Astrocyte (in vitro differentiated cells and primary cell): ENCODE measurements around the gene FAIM. TPM values are rescaled to one million over a fixed set of nuclear protein-coding genes. Genes with fewer than 3 reads are reported as not detected.

ENCODE experiments used
- DNase-seq: peaks from one replicate; pipeline ENCODE4 v3.0.0-alpha.2; 2010; ENCODE audit warnings: low read depth
- FAIRE-seq: peaks from 2 replicates; lab custom pipeline; 2011; peaks lifted over from hg19 to GRCh38; lab: Jason Lieb, UNC
- H2AFZ ChIP-seq: 2 replicates; pipeline ENCODE4 v1.6.0; 2012; ENCODE audit warnings: low read depth, low read length, inconsistent platforms
- H3K27ac ChIP-seq: 2 replicates; pipeline ENCODE4 v1.5.1; 2011; ENCODE audit warnings: low read depth, low read length, inconsistent platforms
- H3K27me3 ChIP-seq: 2 replicates; pipeline ENCODE4 v1.6.0; 2011; ENCODE audit warnings: low read length, inconsistent platforms; ENCODE audit not compliant: insufficient read depth
- H3K36me3 ChIP-seq: 2 replicates; pipeline ENCODE4 v1.5.1; 2011; ENCODE audit warnings: low read length, inconsistent platforms; ENCODE audit not compliant: insufficient read depth
- H3K4me1 ChIP-seq: 2 replicates; pipeline ENCODE4 v1.5.1; 2011; ENCODE audit warnings: low read length, inconsistent platforms; ENCODE audit not compliant: insufficient read depth
- H3K4me2 ChIP-seq: 2 replicates; pipeline ENCODE4 v1.6.0; 2012; ENCODE audit warnings: low read length, inconsistent platforms
- H3K4me3 ChIP-seq: 2 replicates; pipeline ENCODE4 v1.5.1; 2011; ENCODE audit warnings: low read depth, mild to moderate bottlenecking, low read length, inconsistent platforms; ENCODE audit not compliant: insufficient read depth
- H3K79me2 ChIP-seq: 2 replicates; pipeline ENCODE4 v1.6.0; 2012; ENCODE audit warnings: mild to moderate bottlenecking, low read length, inconsistent platforms; ENCODE audit not compliant: insufficient read depth
- H3K9ac ChIP-seq: 2 replicates; pipeline ENCODE4 v1.6.0; 2012; ENCODE audit warnings: mild to moderate bottlenecking, low read length, inconsistent platforms
- H3K9me3 ChIP-seq: 2 replicates; pipeline ENCODE4 v1.5.1; 2012; ENCODE audit warnings: low read depth, mild to moderate bottlenecking, low read length, inconsistent platforms; ENCODE audit not compliant: insufficient read depth
- H4K20me1 ChIP-seq: 2 replicates; pipeline ENCODE4 v1.6.0; 2012; ENCODE audit warnings: low read length, inconsistent platforms; ENCODE audit not compliant: insufficient read depth
- H3K27ac Mint-ChIP-seq: one replicate; pipeline ENCODE4 v1.8.0; 2021; ENCODE audit warnings: mild to moderate bottlenecking, mixed read lengths; ENCODE audit not compliant: unreplicated experiment
- H3K27me3 Mint-ChIP-seq: one replicate; pipeline ENCODE4 v1.8.0; 2021; ENCODE audit warnings: low read depth, mixed read lengths; ENCODE audit not compliant: unreplicated experiment
- H3K36me3 Mint-ChIP-seq: one replicate; pipeline ENCODE4 v1.8.0; 2021; ENCODE audit warnings: low read depth, mixed read lengths; ENCODE audit not compliant: unreplicated experiment
- H3K4me1 Mint-ChIP-seq: one replicate; pipeline ENCODE4 v1.8.0; 2021; ENCODE audit warnings: low read depth, mixed read lengths; ENCODE audit not compliant: unreplicated experiment
- H3K4me3 Mint-ChIP-seq: one replicate; pipeline ENCODE4 v1.8.0; 2021; ENCODE audit warnings: mild to moderate bottlenecking, moderate library complexity, mixed read lengths; ENCODE audit not compliant: unreplicated experiment
- H3K9me3 Mint-ChIP-seq: one replicate; pipeline ENCODE4 v1.8.0; 2021; ENCODE audit warnings: mild to moderate bottlenecking, mixed read lengths; ENCODE audit not compliant: unreplicated experiment
- EZH2 ChIP-seq: IDR thresholded peaks from 2 replicates; pipeline ENCODE4 v1.6.1; 2012; ENCODE audit warnings: mild to moderate bottlenecking, low read length, inconsistent platforms; ENCODE audit not compliant: insufficient read depth
- total RNA-seq: library from RNA; stranded (reverse); gene quantifications from 2 replicates; pipeline ENCODE4 v1.2.1, GENCODE V29; 2021
- TF ChIP-seq, protein P1 (sequence below): IDR thresholded peaks from 2 replicates; pipeline ENCODE4 v1.5.1; 2011; ENCODE audit warnings: low read depth, mild to moderate bottlenecking, inconsistent platforms, low read length, moderate library complexity; ENCODE audit not compliant: insufficient read depth

The FAIM gene
- total RNA-seq, 1 donor from 2014 or later: 8.3 TPM

DNA sequence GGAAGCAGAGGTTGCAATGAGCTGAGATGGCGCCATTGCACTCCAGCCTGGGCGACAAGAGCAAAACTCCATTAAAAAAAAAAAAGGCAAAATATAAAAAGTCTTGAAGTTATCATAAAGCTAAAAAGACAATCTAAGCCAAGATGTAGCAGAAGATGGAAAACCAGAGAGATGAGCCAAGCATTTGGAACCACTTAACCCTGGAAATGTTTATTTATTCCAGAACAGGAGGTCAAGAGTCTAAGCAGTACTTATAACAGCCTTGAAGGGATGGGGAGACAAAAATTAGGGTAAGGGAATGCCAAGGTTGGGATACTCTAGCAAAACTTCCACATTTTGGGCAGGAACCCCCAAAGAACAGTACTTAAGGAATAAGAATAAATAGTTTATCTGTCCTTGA, 30.1 kb downstream of the FAIM start:
- Mint-ChIP-seq H3K9me3 (peaks cover 7% of the 10 kb centered on the region), H3K4me3 (no peak overlapping the region), H3K36me3 (peaks cover 14% of the 10 kb centered on the region), H3K27me3 (no peaks in the 10 kb centered on the region), H3K27ac (no peak overlapping the region), H3K4me1 (peaks cover 2% of the 10 kb centered on the region)
- no peak for TF ChIP-seq EZH2
- TF ChIP-seq, protein P1, sequence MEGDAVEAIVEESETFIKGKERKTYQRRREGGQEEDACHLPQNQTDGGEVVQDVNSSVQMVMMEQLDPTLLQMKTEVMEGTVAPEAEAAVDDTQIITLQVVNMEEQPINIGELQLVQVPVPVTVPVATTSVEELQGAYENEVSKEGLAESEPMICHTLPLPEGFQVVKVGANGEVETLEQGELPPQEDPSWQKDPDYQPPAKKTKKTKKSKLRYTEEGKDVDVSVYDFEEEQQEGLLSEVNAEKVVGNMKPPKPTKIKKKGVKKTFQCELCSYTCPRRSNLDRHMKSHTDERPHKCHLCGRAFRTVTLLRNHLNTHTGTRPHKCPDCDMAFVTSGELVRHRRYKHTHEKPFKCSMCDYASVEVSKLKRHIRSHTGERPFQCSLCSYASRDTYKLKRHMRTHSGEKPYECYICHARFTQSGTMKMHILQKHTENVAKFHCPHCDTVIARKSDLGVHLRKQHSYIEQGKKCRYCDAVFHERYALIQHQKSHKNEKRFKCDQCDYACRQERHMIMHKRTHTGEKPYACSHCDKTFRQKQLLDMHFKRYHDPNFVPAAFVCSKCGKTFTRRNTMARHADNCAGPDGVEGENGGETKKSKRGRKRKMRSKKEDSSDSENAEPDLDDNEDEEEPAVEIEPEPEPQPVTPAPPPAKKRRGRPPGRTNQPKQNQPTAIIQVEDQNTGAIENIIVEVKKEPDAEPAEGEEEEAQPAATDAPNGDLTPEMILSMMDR: no peak
- H3K79me2 ChIP-seq: no peaks in the 10 kb centered on the region
- no peaks in the 10 kb centered on the region for H3K27me3 ChIP-seq
- no peak overlapping the region for H2AFZ ChIP-seq
- H3K9ac ChIP-seq: no peak overlapping the region
- H3K4me2 ChIP-seq: no peak overlapping the region
- no peak overlapping the region for H3K27ac ChIP-seq
- H3K4me1 ChIP-seq: no peaks in the 10 kb centered on the region
- FAIRE-seq (no peak), DNase-seq (no peak)
- no peaks in the 10 kb centered on the region for H3K36me3 ChIP-seq
- H3K4me3 ChIP-seq: no peak overlapping the region
- no peaks in the 10 kb centered on the region for H3K9me3 ChIP-seq
- H4K20me1 ChIP-seq: no peaks in the 10 kb centered on the region

DNA sequence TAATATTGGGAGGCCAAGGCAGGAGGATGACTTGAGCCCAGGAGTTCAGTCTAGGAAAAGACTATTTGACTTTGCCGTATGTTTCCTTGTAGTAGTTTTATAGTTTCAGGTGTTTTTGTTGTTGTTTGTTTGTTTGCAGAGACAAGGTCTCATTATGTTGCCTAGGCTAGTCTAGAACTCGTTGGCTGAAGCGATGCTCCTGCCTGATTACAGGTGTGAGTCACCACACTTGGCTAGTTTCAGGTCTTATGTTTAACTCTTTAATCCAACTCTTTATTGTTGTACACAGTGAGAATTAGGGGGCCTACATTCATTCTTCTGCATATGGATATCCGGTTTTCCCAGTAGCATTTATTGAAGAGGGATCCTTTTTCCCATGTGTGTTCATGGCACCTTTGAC, 32.0 kb downstream of the FAIM start:
- H2AFZ ChIP-seq: no peak overlapping the region
- H3K9ac ChIP-seq: no peak overlapping the region
- Mint-ChIP-seq H3K27ac (no peak overlapping the region), H3K36me3 (peaks cover 19% of the 10 kb centered on the region), H3K4me3 (no peak overlapping the region), H3K27me3 (no peaks in the 10 kb centered on the region), H3K9me3 (peaks cover 18% of the 10 kb centered on the region), H3K4me1 (peaks cover 2% of the 10 kb centered on the region)
- H3K36me3 ChIP-seq: no peaks in the 10 kb centered on the region
- H3K9me3 ChIP-seq: no peaks in the 10 kb centered on the region
- H3K4me2 ChIP-seq: no peak overlapping the region
- FAIRE-seq: no peak
- H3K27ac ChIP-seq: no peak overlapping the region
- H3K79me2 ChIP-seq: no peaks in the 10 kb centered on the region
- no peaks in the 10 kb centered on the region for H3K4me1 ChIP-seq
- no peaks in the 10 kb centered on the region for H4K20me1 ChIP-seq
- H3K4me3 ChIP-seq: no peak overlapping the region
- TF ChIP-seq, protein P1: no peak
- TF ChIP-seq EZH2: no peak
- no peaks in the 10 kb centered on the region for H3K27me3 ChIP-seq
- DNase-seq: no peak

DNA sequence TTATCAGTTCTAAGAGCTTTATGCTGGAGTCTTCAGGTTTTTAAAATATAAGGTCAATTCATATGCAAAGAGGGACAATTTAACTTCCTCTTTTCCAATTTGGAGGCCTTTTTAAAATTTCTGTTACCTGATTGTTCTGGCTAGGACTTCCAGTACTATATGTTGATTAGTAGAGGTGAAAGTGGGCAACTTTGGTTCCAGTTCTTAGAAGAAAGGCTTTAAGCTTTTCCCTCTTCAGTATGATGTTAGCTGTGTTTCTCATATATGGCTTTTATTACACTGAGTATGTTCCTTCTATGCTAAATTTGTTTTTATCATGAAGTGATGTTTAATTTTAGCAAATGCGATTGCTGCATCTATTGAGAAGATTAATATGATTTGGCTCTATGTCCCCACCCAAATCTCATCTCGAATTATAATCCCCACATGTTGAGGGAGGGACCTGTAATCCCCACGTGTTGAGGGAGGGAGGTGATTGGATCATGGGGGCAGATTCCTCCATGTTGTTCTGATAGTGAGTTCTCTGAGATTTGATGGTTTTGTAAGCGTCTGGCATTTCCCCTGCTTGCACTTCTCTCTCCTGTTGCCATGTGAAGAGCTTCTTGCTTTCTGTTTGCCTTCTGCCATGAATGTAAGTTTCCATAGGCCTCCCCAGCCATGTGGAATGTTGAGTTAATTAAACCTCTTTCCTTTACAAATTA, 33.8 kb downstream of the FAIM start:
- no peak overlapping the region for H3K4me3 Mint-ChIP-seq
- no peaks in the 10 kb centered on the region for H4K20me1 ChIP-seq
- H3K27ac Mint-ChIP-seq: no peak overlapping the region
- TF ChIP-seq, protein P1: no peak
- no peak for TF ChIP-seq EZH2
- H3K36me3 Mint-ChIP-seq: peaks cover 23% of the 10 kb centered on the region
- no peaks in the 10 kb centered on the region for H3K9me3 ChIP-seq
- H2AFZ ChIP-seq: no peak overlapping the region
- H3K79me2 ChIP-seq: no peaks in the 10 kb centered on the region
- no peak overlapping the region for H3K4me3 ChIP-seq
- H3K9ac ChIP-seq: no peak overlapping the region
- H3K4me1 ChIP-seq: no peaks in the 10 kb centered on the region
- H3K27me3 Mint-ChIP-seq: no peaks in the 10 kb centered on the region
- no peaks in the 10 kb centered on the region for H3K27me3 ChIP-seq
- peaks cover 29% of the 10 kb centered on the region for H3K9me3 Mint-ChIP-seq
- no peak overlapping the region for H3K4me2 ChIP-seq
- DNase-seq (no peak), FAIRE-seq (no peak)
- no peaks in the 10 kb centered on the region for H3K36me3 ChIP-seq
- H3K27ac ChIP-seq: no peak overlapping the region
- peaks cover 2% of the 10 kb centered on the region for H3K4me1 Mint-ChIP-seq
